Uterus (tissue), 4 donors: ENCODE results near the gene CYB561. TPM values are rescaled to one million over a fixed set of nuclear protein-coding genes. Genes with fewer than 3 reads are reported as not detected.

ENCODE experiments used
- DNase-seq, 2 donors: peaks; one replicate each; pipeline ENCODE4 v3.0.0-alpha.2; 2019 to 2020
- H3K27ac ChIP-seq, 2 donors: fragments of 200-600 bp; sonication (generic); 1 replicate in 1 of 2; 2 replicates in 1 of 2; pipeline ENCODE4 v1.5.1; 2016 to 2018
- H3K27me3 ChIP-seq, 2 donors: fragments of 200-600 bp; sonication (generic); one replicate each; pipeline ENCODE4 v1.5.1; 2018 to 2019; ENCODE audit warnings: control low read depth in 1 of 2
- H3K36me3 ChIP-seq, 2 donors: fragments of 200-600 bp; sonication (generic); one replicate each; pipeline ENCODE4 v1.5.1; 2019; ENCODE audit warnings: control low read depth in 1 of 2
- H3K4me1 ChIP-seq, 2 donors: fragments of 200-600 bp; sonication (generic); one replicate each; pipeline ENCODE4 v1.5.1; 2018 to 2019; ENCODE audit warnings: control low read depth in 1 of 2
- H3K4me3 ChIP-seq, 2 donors: fragments of 200-600 bp; sonication (generic); 1 replicate in 1 of 2; 2 replicates in 1 of 2; pipeline ENCODE4 v1.5.1; 2018 to 2019; ENCODE audit warnings: mild to moderate bottlenecking in 1 of 2
- H3K9me3 ChIP-seq, 2 donors: fragments of 200-600 bp; sonication (generic); one replicate each; pipeline ENCODE4 v1.5.1; 2019; ENCODE audit warnings: control low read depth in 1 of 2
- POLR2A ChIP-seq, 2 donors: fragments of 450-650 bp; IDR thresholded peaks; one replicate each; pipeline ENCODE4 v1.6.1; 2016; ENCODE audit warnings: antibody characterized with exemption in 2 of 2, mild to moderate bottlenecking in 1 of 2, moderate library complexity in 1 of 2
- intact Hi-C: fragments of 100-400 bp; cut with DNase I; formaldehyde crosslinking; loops from one replicate; pipeline ENCODE4 v1.15.1; 2023; ENCODE audit warnings: low total_unique reads
- total RNA-seq, 4 donors: library from RNA; depleted of rRNA in 3 of 4; stranded (reverse); fragments of >200 nt in 3 of 4; gene quantifications; one replicate each; pipeline versions ENCODE4 v1.1.0 to v1.2.4, GENCODE V29; 2014 to 2023
- TF ChIP-seq, protein P1 (sequence below), 4 experiments: fragments of 200-600 bp in 2 of 4; fragments of 450-650 bp in 2 of 4; sonication (generic) in 2 of 4; IDR thresholded peaks; one replicate each; pipeline ENCODE4 v1.5.1; 2016 to 2019; ENCODE audit warnings: antibody characterized with exemption in 4 of 4, mild to moderate bottlenecking in 2 of 4, moderate library complexity in 1 of 4
- donor health status: DM: yes; HTN: yes; CAD: no.

The CYB561 gene
- total RNA-seq, 4 donors from 2014 or later: 15.0 to 19.5 (median 16.5) TPM

DNA sequence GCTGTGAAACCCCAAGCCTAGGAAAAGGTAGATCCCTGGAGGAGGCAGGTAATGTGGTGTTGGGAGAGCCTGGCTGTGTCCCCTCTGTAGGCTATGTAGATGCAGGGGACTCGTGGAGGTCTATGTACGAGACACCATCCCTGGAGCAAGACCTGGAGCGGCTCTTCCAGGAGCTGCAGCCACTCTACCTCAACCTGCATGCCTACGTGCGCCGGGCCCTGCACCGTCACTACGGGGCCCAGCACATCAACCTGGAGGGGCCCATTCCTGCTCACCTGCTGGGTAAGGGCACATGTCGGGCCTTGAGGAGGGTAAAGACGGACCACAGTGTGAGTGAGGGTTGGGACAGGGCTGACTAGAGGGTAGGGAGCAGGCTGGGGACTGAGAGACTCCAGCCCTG is 42.7 kb upstream of the CYB561 start:
- Histone ChIP-seq H3K27me3 (no peaks in the 10 kb centered on the region), H3K9me3 (no peaks in the 10 kb centered on the region), H3K4me3 (no peak overlapping the region), H3K27ac (no peak overlapping the region), H3K4me1 (no peaks in the 10 kb centered on the region), H3K36me3 (no peaks in the 10 kb centered on the region)
- no peak for DNase-seq
- no peak for TF ChIP-seq POLR2A (IDR thresholded peaks at IDR 0.05)
- TF ChIP-seq, protein P1, sequence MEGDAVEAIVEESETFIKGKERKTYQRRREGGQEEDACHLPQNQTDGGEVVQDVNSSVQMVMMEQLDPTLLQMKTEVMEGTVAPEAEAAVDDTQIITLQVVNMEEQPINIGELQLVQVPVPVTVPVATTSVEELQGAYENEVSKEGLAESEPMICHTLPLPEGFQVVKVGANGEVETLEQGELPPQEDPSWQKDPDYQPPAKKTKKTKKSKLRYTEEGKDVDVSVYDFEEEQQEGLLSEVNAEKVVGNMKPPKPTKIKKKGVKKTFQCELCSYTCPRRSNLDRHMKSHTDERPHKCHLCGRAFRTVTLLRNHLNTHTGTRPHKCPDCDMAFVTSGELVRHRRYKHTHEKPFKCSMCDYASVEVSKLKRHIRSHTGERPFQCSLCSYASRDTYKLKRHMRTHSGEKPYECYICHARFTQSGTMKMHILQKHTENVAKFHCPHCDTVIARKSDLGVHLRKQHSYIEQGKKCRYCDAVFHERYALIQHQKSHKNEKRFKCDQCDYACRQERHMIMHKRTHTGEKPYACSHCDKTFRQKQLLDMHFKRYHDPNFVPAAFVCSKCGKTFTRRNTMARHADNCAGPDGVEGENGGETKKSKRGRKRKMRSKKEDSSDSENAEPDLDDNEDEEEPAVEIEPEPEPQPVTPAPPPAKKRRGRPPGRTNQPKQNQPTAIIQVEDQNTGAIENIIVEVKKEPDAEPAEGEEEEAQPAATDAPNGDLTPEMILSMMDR (IDR thresholded peaks at IDR 0.05): no peak
- intact Hi-C loops: no loop called here

DNA sequence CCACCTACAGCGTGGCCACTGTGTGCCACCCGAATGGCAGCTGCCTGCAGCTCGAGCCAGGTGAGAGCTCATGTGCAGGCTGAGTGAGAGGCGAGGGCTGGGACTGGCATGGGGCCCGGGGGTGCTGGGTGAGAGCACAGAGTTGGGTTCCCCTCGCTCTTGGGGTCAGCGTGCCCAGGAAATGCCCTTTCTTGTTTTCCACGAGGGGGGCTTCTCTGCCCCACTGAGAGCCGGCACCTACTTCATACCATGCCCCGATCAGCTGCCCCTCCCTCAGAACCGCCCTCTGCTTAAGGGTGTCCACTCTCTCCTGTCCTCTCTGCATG is 40.9 kb upstream of the CYB561 start:
- no peak for DNase-seq
- TF ChIP-seq, protein P1 (IDR thresholded peaks at IDR 0.05): no peak
- TF ChIP-seq POLR2A (IDR thresholded peaks at IDR 0.05): no peak
- Histone ChIP-seq H3K27me3 (no peaks in the 10 kb centered on the region), H3K27ac (no peak overlapping the region), H3K4me3 (no peak overlapping the region), H3K4me1 (no peaks in the 10 kb centered on the region), H3K36me3 (no peaks in the 10 kb centered on the region), H3K9me3 (no peaks in the 10 kb centered on the region)
- intact Hi-C loops: no loop called here

DNA sequence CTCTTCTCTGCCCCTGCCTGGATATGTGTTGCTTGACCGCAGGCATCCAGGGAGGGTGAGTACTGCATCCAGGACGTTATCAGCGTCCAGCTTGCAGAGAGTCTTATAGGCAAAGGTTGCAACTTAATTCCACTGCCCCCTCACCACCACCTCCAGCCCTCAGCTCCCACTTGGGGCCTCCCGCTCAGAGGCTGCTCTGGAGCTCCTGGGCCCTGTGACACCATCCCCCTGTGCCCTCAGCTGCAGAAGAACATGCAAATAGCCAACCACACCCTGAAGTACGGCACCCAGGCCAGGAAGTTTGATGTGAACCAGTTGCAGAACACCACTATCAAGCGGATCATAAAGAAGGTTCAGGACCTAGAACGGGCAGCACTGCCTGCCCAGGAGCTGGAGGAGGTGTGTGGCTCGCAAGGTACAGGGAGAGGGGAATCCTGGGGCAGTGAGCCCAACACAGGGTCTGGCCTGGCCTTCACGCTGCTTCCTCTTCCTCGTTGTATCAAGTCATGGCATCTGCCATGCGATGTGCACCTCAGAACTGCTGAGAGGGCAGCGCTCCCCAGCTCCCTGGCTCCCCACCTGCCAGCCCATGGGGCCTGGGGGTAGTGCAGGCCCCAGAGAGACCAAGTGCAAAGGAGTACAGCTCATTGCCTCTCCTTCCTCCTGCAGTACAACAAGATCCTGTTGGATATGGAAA is 40.4 kb upstream of the CYB561 start:
- Histone ChIP-seq H3K36me3 (no peaks in the 10 kb centered on the region), H3K4me3 (no peak overlapping the region), H3K9me3 (no peaks in the 10 kb centered on the region), H3K27me3 (no peaks in the 10 kb centered on the region), H3K4me1 (no peaks in the 10 kb centered on the region), H3K27ac (no peak overlapping the region)
- TF ChIP-seq, protein P1 (IDR thresholded peaks at IDR 0.05): no peak
- TF ChIP-seq POLR2A (IDR thresholded peaks at IDR 0.05): no peak
- DNase-seq: no peak
- intact Hi-C loops: no loop called here

GRCh38 chr17:63483655-63484575 is 37.8 kb upstream of the CYB561 start:
- no peaks in the 10 kb centered on the region for H3K27me3 ChIP-seq
- DNase-seq: no peak

More at GRCh38 chr17:63483655-63484575, 37.8 kb upstream of the CYB561 start:
- Histone ChIP-seq H3K9me3 (no peaks in the 10 kb centered on the region), H3K27ac (no peak overlapping the region), H3K4me1 (no peaks in the 10 kb centered on the region), H3K4me3 (no peak overlapping the region), H3K36me3 (no peaks in the 10 kb centered on the region)
- no peak for TF ChIP-seq POLR2A (IDR thresholded peaks at IDR 0.05)
- TF ChIP-seq, protein P1 (IDR thresholded peaks at IDR 0.05): no peak
- intact Hi-C loops: no loop called here
